HG03135 (cell line): ENCODE results near the gene SLC38A4.
"Not testable (repeated sequence)": the region's sequence is repeated elsewhere in the genome, so short reads cannot be mapped to it uniquely, and the experiment has no call there.

ENCODE experiments used
- ATAC-seq: cut with Tn5 transposase; IDR thresholded peaks from one replicate; pipeline ENCODE4 v1.9.1; 2021; ENCODE audit warnings: mild to moderate bottlenecking, moderate library complexity; ENCODE audit not compliant: unreplicated experiment

Gene SLC38A4

GRCh38 chr12:46779063-46779462 is 46.7 kb downstream of the SLC38A4 start:
- no peak for ATAC-seq

- ATAC-seq, result no peak
Measured at GRCh38 chr12:46778415-46778814, 47.4 kb downstream of the SLC38A4 start.

- ATAC-seq, result no peak
Measured at GRCh38 chr12:46777587-46777986, 48.2 kb downstream of the SLC38A4 start.

- ATAC-seq, result no peak
Measured at GRCh38 chr12:46775796-46776195, 50.0 kb downstream of the SLC38A4 start.

GRCh38 chr12:46774322-46774633 is 51.5 kb downstream of the SLC38A4 start:
- no peak for ATAC-seq

DNA sequence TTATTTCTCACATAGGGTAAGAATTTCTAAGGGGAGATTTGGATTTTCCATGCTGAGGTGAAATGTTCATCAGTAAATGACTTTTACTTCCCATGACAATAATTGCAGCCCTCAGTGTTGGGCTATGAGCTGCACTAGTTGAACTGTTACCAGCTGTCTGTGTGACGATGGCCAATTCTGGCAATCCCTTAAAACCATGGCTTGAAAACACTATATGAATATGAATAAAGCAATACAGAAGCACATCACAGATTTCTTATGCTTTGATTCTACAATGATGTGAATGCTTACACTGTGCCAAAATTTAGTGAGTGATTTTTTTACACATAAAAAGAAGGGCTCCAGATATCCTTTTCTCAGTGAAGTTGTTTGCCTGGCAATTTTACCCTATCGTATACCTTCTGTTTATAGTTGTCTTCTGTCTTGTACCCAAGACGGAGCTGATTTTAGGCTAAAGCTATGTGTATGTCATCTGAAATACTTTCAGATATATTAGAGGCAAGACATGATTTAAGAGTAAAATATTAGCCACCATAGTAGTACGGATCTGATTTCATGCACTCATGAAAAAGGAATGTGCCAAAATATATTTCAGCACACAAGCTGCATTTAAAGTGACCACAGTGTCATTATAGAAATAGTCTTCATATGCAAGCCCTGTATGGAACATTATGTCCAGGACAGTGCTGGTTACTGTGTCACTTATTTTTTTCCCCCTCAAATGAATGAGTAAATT is 52.0 kb downstream of the SLC38A4 start:
- ATAC-seq, result no peak

DNA sequence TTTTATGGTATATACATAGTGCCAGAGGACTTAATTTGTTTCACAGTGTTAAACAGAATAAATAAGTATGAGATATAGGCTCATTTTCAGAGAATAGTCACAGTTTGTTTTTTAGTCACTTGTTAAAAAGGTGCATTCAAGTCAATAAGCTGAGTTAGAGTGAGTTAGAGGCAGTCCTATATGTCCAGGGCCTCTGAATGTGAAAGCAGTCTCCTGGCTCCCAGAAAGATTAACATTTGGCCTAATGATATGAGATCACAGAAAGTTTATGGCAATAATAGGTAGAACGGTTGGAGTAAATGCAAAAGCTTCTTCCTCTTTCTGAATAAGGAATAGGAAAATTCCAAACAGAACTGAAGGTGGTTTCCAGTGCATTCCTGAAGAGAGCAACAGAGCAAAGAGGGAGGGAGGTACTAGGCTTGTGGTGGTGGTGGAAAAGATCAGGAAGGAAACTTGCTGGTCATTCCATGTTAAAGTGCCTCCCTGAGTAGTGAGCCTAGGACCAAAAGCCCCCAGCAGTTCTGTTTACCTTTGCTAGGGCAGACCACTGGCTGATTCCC is 54.4 kb downstream of the SLC38A4 start:
- ATAC-seq, result no peak

GRCh38 chr12:46770501-46771183 is 55.2 kb downstream of the SLC38A4 start:
- ATAC-seq, result no peak

GRCh38 chr12:46764005-46764404 is 61.8 kb downstream of the SLC38A4 start:
- no peak for ATAC-seq

GRCh38 chr12:46763230-46763629 is 62.6 kb downstream of the SLC38A4 start:
- ATAC-seq, result no peak

GRCh38 chr12:46754550-46754949 is 71.2 kb downstream of the SLC38A4 start:
- no peak for ATAC-seq

GRCh38 chr12:46752396-46752795 is 73.4 kb downstream of the SLC38A4 start:
- ATAC-seq, result no peak

GRCh38 chr12:46751173-46751572 is 74.6 kb downstream of the SLC38A4 start:
- ATAC-seq, result no peak

GRCh38 chr12:46749322-46749721 is 76.5 kb downstream of the SLC38A4 start:
- ATAC-seq, result no peak

DNA sequence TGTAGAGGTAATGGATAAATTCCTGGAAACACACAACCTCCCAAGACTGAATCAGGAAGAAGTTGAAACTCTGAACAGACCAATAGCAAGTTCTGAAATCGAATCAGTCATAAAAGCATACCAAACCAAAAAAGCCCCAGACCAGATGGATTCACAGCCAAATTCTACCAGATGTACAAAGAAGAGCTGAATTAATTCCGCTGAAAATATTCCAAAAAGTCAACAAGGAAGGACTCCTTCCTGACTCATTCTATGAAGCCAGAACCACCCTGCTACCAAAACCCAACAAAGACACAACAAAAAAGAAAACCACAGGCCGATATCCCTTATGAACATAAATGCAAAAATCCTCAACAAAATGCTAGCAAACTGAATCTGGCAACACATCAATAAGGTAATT is 81.5 kb downstream of the SLC38A4 start:
- ATAC-seq, result no peak

- no peak for ATAC-seq
Measured at GRCh38 chr12:46743456-46743855, 82.3 kb downstream of the SLC38A4 start.

GRCh38 chr12:46742271-46742670 is 83.5 kb downstream of the SLC38A4 start:
- ATAC-seq, result not testable (repeated sequence)

- no peak for ATAC-seq
Measured at GRCh38 chr12:46725332-46725731, 100.5 kb downstream of the SLC38A4 start.

GRCh38 chr12:46723629-46724419 is 102.0 kb downstream of the SLC38A4 start:
- ATAC-seq, result no peak

- ATAC-seq, result no peak
Measured at GRCh38 chr12:46722394-46723185, 103.2 kb downstream of the SLC38A4 start.

- no peak for ATAC-seq
Measured at GRCh38 chr12:46718495-46718894, 107.3 kb downstream of the SLC38A4 start.
